ENCODE results near the gene BCKDK. TPM values are rescaled to one million over a fixed set of nuclear protein-coding genes. Genes with fewer than 3 reads are reported as not detected.
A peak's percentile ranks its signal among the peaks of the same experiment; 100 is the strongest.

Gene BCKDK
- total and polyA plus RNA-seq, 2 of the 13 experiments (the other 11 are each of a cell fraction or from before 2014, with no cell fraction given): 24.9 to 42.6 TPM

DNA sequence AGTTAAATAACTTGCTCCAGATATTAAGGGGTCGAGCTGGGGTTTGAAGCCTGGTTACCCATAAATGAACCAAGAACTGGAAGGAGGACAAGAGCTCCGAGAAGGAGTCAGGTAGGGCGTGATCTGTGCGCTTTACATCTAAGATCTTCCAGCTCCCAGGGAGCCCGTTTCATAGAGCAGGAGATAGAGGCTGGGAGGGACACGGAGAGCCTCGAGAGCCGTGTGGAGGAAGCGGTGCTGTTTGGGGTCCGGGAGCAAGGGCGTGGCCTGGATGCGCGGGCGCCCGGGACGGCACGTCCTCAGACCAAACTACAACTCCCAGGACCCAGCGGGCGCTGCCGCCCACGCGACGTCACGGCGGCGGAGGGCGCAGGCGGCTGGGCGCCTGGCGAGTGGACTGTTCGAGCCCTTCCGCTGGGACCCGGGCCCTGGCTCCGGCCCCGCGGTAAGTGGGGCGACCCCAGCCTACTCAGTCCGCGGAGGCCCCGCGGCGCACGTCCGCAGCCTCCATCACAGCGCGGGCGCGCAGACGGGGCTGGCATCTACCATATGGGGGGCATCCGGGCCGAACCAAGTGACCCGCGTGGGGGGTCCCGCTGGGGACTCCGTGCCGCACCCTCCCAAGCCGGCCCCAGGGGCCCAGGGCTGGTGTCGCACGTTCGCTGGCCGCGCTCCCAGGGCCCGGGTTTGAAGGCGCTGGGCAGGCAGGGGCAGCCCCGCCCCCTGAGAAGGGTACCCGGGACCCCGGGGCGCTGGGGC lies at the start of gene BCKDK (continued):
- TF ChIP-seq, protein P1, sequence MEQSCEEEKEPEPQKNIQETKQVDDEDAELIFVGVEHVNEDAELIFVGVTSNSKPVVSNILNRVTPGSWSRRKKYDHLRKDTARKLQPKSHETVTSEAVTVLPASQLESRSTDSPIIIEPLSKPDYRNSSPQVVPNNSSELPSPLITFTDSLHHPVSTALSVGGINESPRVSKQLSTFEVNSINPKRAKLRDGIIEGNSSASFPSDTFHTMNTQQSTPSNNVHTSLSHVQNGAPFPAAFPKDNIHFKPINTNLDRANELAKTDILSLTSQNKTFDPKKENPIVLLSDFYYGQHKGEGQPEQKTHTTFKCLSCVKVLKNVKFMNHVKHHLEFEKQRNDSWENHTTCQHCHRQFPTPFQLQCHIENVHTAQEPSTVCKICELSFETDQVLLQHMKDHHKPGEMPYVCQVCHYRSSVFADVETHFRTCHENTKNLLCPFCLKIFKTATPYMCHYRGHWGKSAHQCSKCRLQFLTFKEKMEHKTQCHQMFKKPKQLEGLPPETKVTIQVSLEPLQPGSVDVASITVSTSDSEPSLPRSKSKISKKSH (CRISPR knock-in tag; IDR thresholded peaks at IDR 0.05; ENCODE audit: borderline replicate concordance): no peak
- peak; percentile 87; the same call in 1 of the 2 replicates for TF ChIP-seq ZNF790 (CRISPR knock-in tag; IDR thresholded peaks at IDR 0.05; ENCODE audit: borderline replicate concordance)
- TF ChIP-seq PHF20 (CRISPR knock-in tag; IDR thresholded peaks at IDR 0.05): peak; percentile 70
- TF ChIP-seq, protein P2, sequence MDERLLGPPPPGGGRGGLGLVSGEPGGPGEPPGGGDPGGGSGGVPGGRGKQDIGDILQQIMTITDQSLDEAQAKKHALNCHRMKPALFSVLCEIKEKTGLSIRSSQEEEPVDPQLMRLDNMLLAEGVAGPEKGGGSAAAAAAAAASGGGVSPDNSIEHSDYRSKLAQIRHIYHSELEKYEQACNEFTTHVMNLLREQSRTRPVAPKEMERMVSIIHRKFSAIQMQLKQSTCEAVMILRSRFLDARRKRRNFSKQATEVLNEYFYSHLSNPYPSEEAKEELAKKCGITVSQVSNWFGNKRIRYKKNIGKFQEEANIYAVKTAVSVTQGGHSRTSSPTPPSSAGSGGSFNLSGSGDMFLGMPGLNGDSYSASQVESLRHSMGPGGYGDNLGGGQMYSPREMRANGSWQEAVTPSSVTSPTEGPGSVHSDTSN (CRISPR knock-in tag; IDR thresholded peaks at IDR 0.05): no peak
- TF ChIP-seq, protein P3, sequence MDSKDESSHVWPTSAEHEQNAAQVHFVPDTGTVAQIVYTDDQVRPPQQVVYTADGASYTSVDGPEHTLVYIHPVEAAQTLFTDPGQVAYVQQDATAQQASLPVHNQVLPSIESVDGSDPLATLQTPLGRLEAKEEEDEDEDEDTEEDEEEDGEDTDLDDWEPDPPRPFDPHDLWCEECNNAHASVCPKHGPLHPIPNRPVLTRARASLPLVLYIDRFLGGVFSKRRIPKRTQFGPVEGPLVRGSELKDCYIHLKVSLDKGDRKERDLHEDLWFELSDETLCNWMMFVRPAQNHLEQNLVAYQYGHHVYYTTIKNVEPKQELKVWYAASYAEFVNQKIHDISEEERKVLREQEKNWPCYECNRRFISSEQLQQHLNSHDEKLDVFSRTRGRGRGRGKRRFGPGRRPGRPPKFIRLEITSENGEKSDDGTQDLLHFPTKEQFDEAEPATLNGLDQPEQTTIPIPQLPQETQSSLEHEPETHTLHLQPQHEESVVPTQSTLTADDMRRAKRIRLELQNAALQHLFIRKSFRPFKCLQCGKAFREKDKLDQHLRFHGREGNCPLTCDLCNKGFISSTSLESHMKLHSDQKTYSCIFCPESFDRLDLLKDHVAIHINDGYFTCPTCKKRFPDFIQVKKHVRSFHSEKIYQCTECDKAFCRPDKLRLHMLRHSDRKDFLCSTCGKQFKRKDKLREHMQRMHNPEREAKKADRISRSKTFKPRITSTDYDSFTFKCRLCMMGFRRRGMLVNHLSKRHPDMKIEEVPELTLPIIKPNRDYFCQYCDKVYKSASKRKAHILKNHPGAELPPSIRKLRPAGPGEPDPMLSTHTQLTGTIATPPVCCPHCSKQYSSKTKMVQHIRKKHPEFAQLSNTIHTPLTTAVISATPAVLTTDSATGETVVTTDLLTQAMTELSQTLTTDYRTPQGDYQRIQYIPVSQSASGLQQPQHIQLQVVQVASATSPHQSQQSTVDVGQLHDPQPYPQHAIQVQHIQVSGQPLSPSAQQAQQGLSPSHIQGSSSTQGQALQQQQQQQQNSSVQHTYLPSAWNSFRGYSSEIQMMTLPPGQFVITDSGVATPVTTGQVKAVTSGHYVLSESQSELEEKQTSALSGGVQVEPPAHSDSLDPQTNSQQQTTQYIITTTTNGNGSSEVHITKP (CRISPR knock-in tag; IDR thresholded peaks at IDR 0.05; ENCODE audit: low read depth): peak; percentile 91
- TF ChIP-seq, protein P4, sequence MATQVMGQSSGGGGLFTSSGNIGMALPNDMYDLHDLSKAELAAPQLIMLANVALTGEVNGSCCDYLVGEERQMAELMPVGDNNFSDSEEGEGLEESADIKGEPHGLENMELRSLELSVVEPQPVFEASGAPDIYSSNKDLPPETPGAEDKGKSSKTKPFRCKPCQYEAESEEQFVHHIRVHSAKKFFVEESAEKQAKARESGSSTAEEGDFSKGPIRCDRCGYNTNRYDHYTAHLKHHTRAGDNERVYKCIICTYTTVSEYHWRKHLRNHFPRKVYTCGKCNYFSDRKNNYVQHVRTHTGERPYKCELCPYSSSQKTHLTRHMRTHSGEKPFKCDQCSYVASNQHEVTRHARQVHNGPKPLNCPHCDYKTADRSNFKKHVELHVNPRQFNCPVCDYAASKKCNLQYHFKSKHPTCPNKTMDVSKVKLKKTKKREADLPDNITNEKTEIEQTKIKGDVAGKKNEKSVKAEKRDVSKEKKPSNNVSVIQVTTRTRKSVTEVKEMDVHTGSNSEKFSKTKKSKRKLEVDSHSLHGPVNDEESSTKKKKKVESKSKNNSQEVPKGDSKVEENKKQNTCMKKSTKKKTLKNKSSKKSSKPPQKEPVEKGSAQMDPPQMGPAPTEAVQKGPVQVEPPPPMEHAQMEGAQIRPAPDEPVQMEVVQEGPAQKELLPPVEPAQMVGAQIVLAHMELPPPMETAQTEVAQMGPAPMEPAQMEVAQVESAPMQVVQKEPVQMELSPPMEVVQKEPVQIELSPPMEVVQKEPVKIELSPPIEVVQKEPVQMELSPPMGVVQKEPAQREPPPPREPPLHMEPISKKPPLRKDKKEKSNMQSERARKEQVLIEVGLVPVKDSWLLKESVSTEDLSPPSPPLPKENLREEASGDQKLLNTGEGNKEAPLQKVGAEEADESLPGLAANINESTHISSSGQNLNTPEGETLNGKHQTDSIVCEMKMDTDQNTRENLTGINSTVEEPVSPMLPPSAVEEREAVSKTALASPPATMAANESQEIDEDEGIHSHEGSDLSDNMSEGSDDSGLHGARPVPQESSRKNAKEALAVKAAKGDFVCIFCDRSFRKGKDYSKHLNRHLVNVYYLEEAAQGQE (IDR thresholded peaks at IDR 0.05; ENCODE audit: borderline replicate concordance in 1 of 2, low read depth in 1 of 2, low read length in 2 of 2): no peak
- no peak for TF ChIP-seq ZSCAN9 (CRISPR knock-in tag; IDR thresholded peaks at IDR 0.05; ENCODE audit: borderline replicate concordance)
- TF ChIP-seq, protein P5, sequence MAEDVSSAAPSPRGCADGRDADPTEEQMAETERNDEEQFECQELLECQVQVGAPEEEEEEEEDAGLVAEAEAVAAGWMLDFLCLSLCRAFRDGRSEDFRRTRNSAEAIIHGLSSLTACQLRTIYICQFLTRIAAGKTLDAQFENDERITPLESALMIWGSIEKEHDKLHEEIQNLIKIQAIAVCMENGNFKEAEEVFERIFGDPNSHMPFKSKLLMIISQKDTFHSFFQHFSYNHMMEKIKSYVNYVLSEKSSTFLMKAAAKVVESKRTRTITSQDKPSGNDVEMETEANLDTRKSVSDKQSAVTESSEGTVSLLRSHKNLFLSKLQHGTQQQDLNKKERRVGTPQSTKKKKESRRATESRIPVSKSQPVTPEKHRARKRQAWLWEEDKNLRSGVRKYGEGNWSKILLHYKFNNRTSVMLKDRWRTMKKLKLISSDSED (CRISPR knock-in tag; IDR thresholded peaks at IDR 0.05): peak; percentile 93; the same call in 1 of the 2 replicates
- TF ChIP-seq, protein P6, sequence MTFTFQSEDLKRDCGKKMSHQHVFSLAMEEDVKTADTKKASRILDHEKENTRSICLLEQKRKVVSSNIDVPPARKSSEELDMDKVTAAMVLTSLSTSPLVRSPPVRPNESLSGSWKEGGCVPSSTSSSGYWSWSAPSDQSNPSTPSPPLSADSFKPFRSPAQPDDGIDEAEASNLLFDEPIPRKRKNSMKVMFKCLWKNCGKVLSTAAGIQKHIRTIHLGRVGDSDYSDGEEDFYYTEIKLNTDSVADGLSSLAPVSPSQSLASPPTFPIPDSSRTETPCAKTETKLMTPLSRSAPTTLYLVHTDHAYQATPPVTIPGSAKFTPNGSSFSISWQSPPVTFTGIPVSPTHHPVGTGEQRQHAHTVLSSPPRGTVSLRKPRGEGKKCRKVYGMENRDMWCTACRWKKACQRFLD (CRISPR knock-in tag; IDR thresholded peaks at IDR 0.05; ENCODE audit: borderline replicate concordance): peak; percentile 66; the same call in 1 of the 2 replicates
